Activated CD8-positive, alpha-beta T cell treated with anti-CD3 and anti-CD28 coated beads, Interleukin-2, amount 10 ng/mL, durations not matched to agents 7 days and 5 days (primary cell): ENCODE data around the gene MPDU1. TPM values are rescaled to one million over a fixed set of nuclear protein-coding genes. Genes with fewer than 3 reads are reported as not detected.

ENCODE experiments used
- ATAC-seq: fragments of 150-1000 bp; cut with Tn5 transposase; one replicate; pipeline ENCODE4 v1.10.0; 2021; ENCODE audit warnings: moderate library complexity
- CTCF ChIA-PET: fragments of 350-600 bp; sonication (Branson Sonifier 250); formaldehyde crosslinking; loops from one replicate; lab custom pipeline; 2021; ENCODE audit warnings: antibody characterized with exemption; lab: Charles Lee
- POLR2A ChIA-PET: fragments of 350-600 bp; sonication (Branson Sonifier 250); formaldehyde crosslinking; loops from one replicate; lab custom pipeline; 2021; ENCODE audit warnings: antibody characterized with exemption; lab: Charles Lee
- DNase-seq: peaks from one replicate; pipeline ENCODE4 v3.0.0-alpha.2; 2020
- H3K27ac Mint-ChIP-seq: one replicate; pipeline ENCODE4 v1.8.0; 2021; ENCODE audit warnings: mild to moderate bottlenecking, mixed read lengths
- H3K27me3 Mint-ChIP-seq: one replicate; pipeline ENCODE4 v1.8.0; 2021; ENCODE audit warnings: low read depth, mixed read lengths
- H3K36me3 Mint-ChIP-seq: one replicate; pipeline ENCODE4 v1.8.0; 2021; ENCODE audit warnings: low read depth, mixed read lengths
- H3K4me1 Mint-ChIP-seq: one replicate; pipeline ENCODE4 v1.8.0; 2021; ENCODE audit warnings: low read depth, mixed read lengths
- H3K4me3 Mint-ChIP-seq: one replicate; pipeline ENCODE4 v1.8.0; 2021; ENCODE audit warnings: mild to moderate bottlenecking, mixed read lengths
- H3K9me3 Mint-ChIP-seq: one replicate; pipeline ENCODE4 v1.8.0; 2022; ENCODE audit warnings: mixed read lengths; ENCODE audit not compliant: insufficient read depth
- total RNA-seq, 2 experiments: library from RNA; stranded (reverse); gene quantifications; one replicate each; pipeline ENCODE4 v1.2.3, GENCODE V29; 2021

MPDU1 gene
- total RNA-seq, 2 experiments from 2014 or later: 69.0 to 70.4 TPM

GRCh38 chr17:7573324-7574080 is 10.2 kb upstream of the MPDU1 start:
- H3K36me3 Mint-ChIP-seq: peaks cover 81% of the 10 kb centered on the region

DNA sequence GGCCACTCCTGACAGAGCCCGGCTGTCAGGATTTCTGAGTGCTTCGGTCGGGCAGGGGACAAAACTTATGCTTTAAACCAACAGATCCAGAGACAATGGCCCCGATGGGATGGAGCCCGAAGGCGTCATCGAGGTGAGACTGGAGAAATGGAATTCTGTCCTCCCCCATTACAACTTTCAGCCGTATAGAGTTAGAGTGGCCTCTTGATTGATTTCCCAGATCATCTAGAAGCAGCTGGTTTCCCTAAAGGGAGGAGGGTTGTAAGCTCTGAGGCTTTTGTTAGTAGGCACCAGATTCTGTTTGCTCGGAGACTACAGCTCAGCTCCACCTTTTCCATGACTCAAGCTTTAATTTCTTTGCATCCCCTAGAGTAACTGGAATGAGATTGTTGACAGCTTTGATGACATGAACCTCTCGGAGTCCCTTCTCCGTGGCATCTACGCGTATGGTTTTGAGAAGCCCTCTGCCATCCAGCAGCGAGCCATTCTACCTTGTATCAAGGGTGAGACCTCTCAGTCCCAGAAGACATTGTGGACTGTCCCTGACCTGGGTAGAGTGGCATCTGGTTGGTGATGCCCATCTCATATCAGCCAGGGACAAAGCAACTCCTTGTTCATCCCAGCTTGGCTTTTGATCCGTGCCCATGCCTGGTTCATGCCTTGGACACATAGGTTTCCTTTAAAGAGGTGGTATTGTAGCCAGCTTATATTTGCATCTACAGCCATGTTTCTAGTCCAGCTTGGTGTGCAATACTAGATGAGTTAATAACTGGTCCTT is 9.3 kb upstream of the MPDU1 start:
- CTCF ChIA-PET: interaction anchor here (1.1 to 7.6 kb wide), 7 partner anchors 9 to 138 kb away, joined by 4 to 43 read pairs (median 10); partner anchors contain the start of genes MPDU1, SENP3, SOX15 and TP53
- POLR2A ChIA-PET: interaction anchor here (0.6 to 7.4 kb wide), 16 partner anchors 8 to 767 kb away, joined by 3 to 105 read pairs (median 3); partner anchors contain the start of genes ATP1B2, CD68, MPDU1 and POLR2A
- no peaks in the 10 kb centered on the region for H3K27me3 Mint-ChIP-seq
- ATAC-seq: no peak
- peaks cover 78% of the 10 kb centered on the region for H3K4me1 Mint-ChIP-seq
- H3K9me3 Mint-ChIP-seq: no peaks in the 10 kb centered on the region
- peak overlapping the region; percentile 93 for H3K4me3 Mint-ChIP-seq
- peak overlapping the region; percentile 100 for H3K27ac Mint-ChIP-seq
- peaks cover 87% of the 10 kb centered on the region for H3K36me3 Mint-ChIP-seq
- DNase-seq: no peak

More at GRCh38 chr17:7573324-7574080, 10.2 kb upstream of the MPDU1 start:
- H3K27me3 Mint-ChIP-seq: no peaks in the 10 kb centered on the region
- peak overlapping the region; percentile 100 for H3K27ac Mint-ChIP-seq
- DNase-seq: peak; percentile 96
- ChIA-PET POLR2A (interaction anchor here (0.6 to 7.4 kb wide), 18 partner anchors 9 to 768 kb away, joined by 3 to 105 read pairs (median 3); partner anchors contain the start of genes ATP1B2, CD68, GABARAP and MPDU1), CTCF (interaction anchor here (1.1 to 7.6 kb wide), 5 partner anchors 10 to 137 kb away, joined by 4 to 43 read pairs (median 10); partner anchors contain the start of genes MPDU1, SENP3, TP53 and WRAP53)
- H3K4me3 Mint-ChIP-seq: peak overlapping the region; percentile 93
- H3K4me1 Mint-ChIP-seq: peaks cover 69% of the 10 kb centered on the region
- no peaks in the 10 kb centered on the region for H3K9me3 Mint-ChIP-seq
- ATAC-seq: peak; percentile 45

- H3K9me3 Mint-ChIP-seq: no peaks in the 10 kb centered on the region
- H3K27ac Mint-ChIP-seq: peak overlapping the region; percentile 100
- CTCF ChIA-PET: interaction anchor here (0.8 to 7.6 kb wide), 6 partner anchors 12 to 530 kb away, joined by 3 to 43 read pairs (median 8); partner anchors contain the start of genes SENP3, SOX15, TP53 and WRAP53
Observed at GRCh38 chr17:7575481-7575883, 8.2 kb upstream of the MPDU1 start.

GRCh38 chr17:7575959-7576358 is 7.7 kb upstream of the MPDU1 start:
- POLR2A ChIA-PET: interaction anchor here (0.6 to 7.4 kb wide), 7 partner anchors 7 to 240 kb away, joined by 3 to 105 read pairs (median 3); partner anchors contain the start of genes ACAP1, CD68, MPDU1 and TP53
- CTCF ChIA-PET: interaction anchor here (0.8 to 7.6 kb wide), 6 partner anchors 11 to 530 kb away, joined by 3 to 43 read pairs (median 8); partner anchors contain the start of genes SENP3, SOX15, TP53 and WRAP53
- H3K4me1 Mint-ChIP-seq: peaks cover 82% of the 10 kb centered on the region
- no peaks in the 10 kb centered on the region for H3K27me3 Mint-ChIP-seq
- H3K27ac Mint-ChIP-seq: peak overlapping the region; percentile 100
- no peaks in the 10 kb centered on the region for H3K9me3 Mint-ChIP-seq
- ATAC-seq (no peak), DNase-seq (no peak)
- H3K36me3 Mint-ChIP-seq: peaks cover 87% of the 10 kb centered on the region
- peak overlapping the region; percentile 93 for H3K4me3 Mint-ChIP-seq

More at GRCh38 chr17:7575481-7575883, 8.2 kb upstream of the MPDU1 start:
- Mint-ChIP-seq H3K27me3 (no peaks in the 10 kb centered on the region), H3K4me1 (peaks cover 82% of the 10 kb centered on the region), H3K36me3 (peaks cover 87% of the 10 kb centered on the region), H3K4me3 (peak overlapping the region; percentile 93)
- ATAC-seq (no peak), DNase-seq (no peak)
- POLR2A ChIA-PET: interaction anchor here (0.6 to 7.4 kb wide), 7 partner anchors 7 to 239 kb away, joined by 3 to 105 read pairs (median 3); partner anchors contain the start of genes ACAP1, CD68, MPDU1 and TP53

- Mint-ChIP-seq H3K36me3 (peaks cover 88% of the 10 kb centered on the region), H3K27ac (peak overlapping the region; percentile 100), H3K9me3 (no peaks in the 10 kb centered on the region), H3K4me1 (peaks cover 82% of the 10 kb centered on the region), H3K27me3 (no peaks in the 10 kb centered on the region), H3K4me3 (peak overlapping the region; percentile 93)
- ATAC-seq (no peak), DNase-seq (no peak)
- ChIA-PET CTCF (interaction anchor here (0.9 to 7.6 kb wide), 5 partner anchors 13 to 531 kb away, joined by 3 to 43 read pairs (median 12); partner anchors contain the start of genes SENP3, SOX15, TP53 and WRAP53), POLR2A (interaction anchor here (1.0 to 7.4 kb wide), 5 partner anchors 6 to 111 kb away, joined by 3 to 105 read pairs (median 9); partner anchors contain the start of genes CD68, MPDU1, TP53 and WRAP53)
Observed at GRCh38 chr17:7576432-7576937, 7.2 kb upstream of the MPDU1 start.

- Mint-ChIP-seq H3K27me3 (no peaks in the 10 kb centered on the region), H3K4me3 (peak overlapping the region; percentile 50), H3K9me3 (no peaks in the 10 kb centered on the region), H3K36me3 (peaks cover 91% of the 10 kb centered on the region), H3K4me1 (peaks cover 88% of the 10 kb centered on the region), H3K27ac (peak overlapping the region; percentile 100)
- ChIA-PET CTCF (interaction anchor here (0.9 to 4.1 kb wide), 2 partner anchors 12 to 110 kb away, joined by 4 to 23 read pairs; partner anchors contain the start of genes SOX15, TP53 and WRAP53), POLR2A (interaction anchor here (5.4 kb wide), 1 partner anchor 110 kb away, joined by 50 read pairs; the partner anchor contains the start of genes TP53 and WRAP53)
- no peak for ATAC-seq
- DNase-seq: no peak
Observed at GRCh38 chr17:7577327-7578199, 6.1 kb upstream of the MPDU1 start.

DNA sequence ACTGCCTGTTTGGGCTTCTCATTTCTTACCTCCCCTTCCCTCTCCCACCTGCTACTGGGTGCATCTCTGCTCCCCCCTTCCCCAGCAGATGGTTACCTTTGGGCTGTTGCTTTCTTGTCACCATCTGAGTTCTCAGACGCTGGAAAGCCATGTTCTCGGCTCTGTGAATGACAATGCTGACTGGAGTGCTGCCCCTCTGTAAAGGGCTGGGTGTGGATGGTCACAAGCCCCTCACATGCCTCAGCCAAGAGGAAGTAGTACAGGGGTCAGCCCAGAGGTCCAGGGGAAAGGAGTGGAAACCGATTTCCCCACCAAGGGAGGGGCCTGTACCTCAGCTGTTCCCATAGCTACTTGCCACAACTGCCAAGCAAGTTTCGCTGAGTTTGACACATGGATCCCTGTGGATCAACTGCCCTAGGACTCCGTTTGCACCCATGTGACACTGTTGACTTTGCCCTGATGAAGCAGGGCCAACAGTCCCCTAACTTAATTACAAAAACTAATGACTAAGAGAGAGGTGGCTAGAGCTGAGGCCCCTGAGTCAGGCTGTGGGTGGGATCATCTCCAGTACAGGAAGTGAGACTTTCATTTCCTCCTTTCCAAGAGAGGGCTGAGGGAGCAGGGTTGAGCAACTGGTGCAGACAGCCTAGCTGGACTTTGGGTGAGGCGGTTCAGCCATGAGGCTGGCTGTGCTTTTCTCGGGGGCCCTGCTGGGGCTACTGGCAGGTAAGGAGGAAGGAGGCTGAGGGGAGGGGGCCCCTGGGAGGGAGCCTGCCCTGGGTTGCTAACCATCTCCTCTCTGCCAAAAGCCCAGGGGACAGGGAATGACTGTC is 4.4 kb upstream of the MPDU1 start, which contains the start of gene CD68:
Gene CD68, plus strand, starts transcription at position 638 of the 833 bp plus-strand sequence. Its CDS starts 40 bp downstream, at position 678.
- peak; percentile 77 for DNase-seq
- H3K36me3 Mint-ChIP-seq: peaks cover 77% of the 10 kb centered on the region
- ATAC-seq: peak; percentile 34
- peak within 1 kb of the TSS; percentile 55 for H3K4me3 Mint-ChIP-seq
- no peaks in the 10 kb centered on the region for H3K27me3 Mint-ChIP-seq
- peaks cover 91% of the 10 kb centered on the region for H3K4me1 Mint-ChIP-seq
- ChIA-PET POLR2A (interaction anchor here (1.0 to 6.8 kb wide), 6 partner anchors 7 to 278 kb away, joined by 3 to 105 read pairs (median 9); partner anchors contain the start of genes NAA38, POLR2A, SENP3 and SOX15), CTCF (interaction anchor here (1.0 to 2.6 kb wide), 3 partner anchors 10 to 109 kb away, joined by 5 to 14 read pairs (median 13); partner anchors contain the start of genes SENP3, SOX15 and WRAP53)
- H3K27ac Mint-ChIP-seq: peak within 1 kb of the TSS; percentile 87
- H3K9me3 Mint-ChIP-seq: no peaks in the 10 kb centered on the region

DNA sequence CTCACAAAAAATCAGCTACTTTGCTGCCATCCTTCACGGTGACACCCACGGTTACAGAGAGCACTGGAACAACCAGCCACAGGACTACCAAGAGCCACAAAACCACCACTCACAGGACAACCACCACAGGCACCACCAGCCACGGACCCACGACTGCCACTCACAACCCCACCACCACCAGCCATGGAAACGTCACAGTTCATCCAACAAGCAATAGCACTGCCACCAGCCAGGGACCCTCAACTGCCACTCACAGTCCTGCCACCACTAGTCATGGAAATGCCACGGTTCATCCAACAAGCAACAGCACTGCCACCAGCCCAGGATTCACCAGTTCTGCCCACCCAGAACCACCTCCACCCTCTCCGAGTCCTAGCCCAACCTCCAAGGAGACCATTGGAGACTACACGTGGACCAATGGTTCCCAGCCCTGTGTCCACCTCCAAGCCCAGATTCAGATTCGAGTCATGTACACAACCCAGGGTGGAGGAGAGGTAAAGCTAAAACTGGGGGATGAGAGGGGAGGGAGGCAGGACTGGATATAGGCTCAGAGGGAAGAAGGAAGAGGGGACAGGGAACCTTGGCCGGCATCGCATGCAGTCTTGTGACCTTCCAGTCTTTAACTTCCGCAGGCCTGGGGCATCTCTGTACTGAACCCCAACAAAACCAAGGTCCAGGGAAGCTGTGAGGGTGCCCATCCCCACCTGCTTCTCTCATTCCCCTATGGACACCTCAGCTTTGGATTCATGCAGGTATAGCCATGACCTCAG is 3.6 kb upstream of the MPDU1 start:
- Mint-ChIP-seq H3K4me3 (peak overlapping the region; percentile 55), H3K4me1 (peaks cover 89% of the 10 kb centered on the region), H3K27ac (peak overlapping the region; percentile 87), H3K27me3 (no peaks in the 10 kb centered on the region), H3K9me3 (no peaks in the 10 kb centered on the region), H3K36me3 (peaks cover 74% of the 10 kb centered on the region)
- ATAC-seq (peak; percentile 0), DNase-seq (peak; percentile 52)
- ChIA-PET CTCF (interaction anchor here (0.6 to 2.6 kb wide), 8 partner anchors 9 to 224 kb away, joined by 3 to 14 read pairs (median 4); partner anchors contain the start of genes SENP3, SOX15 and WRAP53), POLR2A (interaction anchor here (0.6 to 6.8 kb wide), 8 partner anchors 7 to 277 kb away, joined by 3 to 105 read pairs (median 6); partner anchors contain the start of genes NAA38, POLR2A, SENP3 and SOX15)
